GM10847 (cell line): Measurements from ENCODE around the gene KCNH2.

ENCODE experiments used
- POLR2A ChIP-seq: IDR thresholded peaks from 2 replicates; pipeline ENCODE4 v1.6.1; 2011; ENCODE audit not compliant: insufficient read length; ENCODE audit errors: extremely low read depth

Gene KCNH2

DNA sequence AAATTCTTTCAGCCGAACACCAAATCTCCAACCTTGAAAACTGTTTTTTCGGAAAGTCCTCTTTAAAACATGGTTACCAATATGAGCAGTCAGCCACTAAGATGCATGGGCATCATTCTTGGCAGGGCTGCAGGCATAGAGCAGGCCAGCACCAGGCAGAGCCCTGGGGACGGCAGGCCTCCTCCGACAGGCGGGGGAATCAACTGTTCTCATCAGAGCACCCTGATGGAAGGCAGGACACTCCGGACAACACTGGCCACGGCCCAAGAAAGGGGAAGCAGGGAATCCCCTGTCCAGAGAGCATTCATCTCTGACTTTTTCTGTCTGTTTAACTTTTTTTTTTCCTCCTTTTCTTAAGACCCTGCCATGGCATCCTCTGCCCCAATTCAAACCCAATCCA, 11.3 kb upstream of the KCNH2 start:
- TF ChIP-seq POLR2A, result no peak

DNA sequence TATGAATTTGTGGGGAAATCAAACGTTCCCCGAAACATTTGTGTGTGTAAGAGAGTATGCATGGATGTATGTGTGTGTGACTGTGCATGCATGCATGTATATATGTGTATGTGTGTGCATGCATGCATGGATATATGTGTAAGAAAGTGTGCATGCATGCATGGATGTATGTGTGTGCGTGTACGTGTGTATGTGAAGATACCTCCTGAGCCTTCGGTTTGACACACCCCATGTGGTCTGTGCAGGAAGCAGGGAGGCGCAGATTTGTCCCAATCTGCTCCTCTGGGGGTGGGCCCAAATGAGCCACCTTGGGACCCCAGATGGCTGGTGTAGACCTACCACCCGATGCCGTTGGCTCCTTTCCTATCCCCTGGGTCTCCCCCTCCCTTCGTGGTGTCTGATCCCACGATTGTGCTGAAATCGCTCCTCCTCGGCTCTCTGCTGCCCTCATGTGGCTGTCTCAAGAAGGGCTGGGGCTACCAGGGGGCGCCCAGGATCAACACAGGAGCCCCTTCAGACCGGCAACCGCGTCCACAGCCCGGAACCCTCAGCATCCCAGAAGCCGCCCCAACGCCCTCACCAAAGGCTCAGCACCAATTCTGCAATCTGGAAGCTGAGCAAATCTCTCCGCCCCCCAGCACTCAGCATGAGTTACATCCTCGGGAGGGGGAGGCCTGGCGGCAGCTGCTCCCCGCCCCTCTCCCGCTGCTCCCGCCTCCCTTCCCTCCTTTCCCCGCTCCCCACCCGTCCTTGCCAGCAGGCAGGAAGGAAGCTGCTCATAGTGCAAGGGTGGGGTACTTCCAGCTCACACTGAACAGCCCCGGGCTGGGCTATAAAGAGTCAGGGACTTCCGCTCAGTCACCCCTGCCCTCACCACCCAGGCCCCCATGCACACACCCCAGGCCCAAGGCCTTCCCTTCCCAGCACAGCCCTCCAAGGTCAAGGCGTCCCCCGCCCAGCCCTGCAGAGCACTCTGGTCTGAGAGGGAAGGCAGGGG, 10.4 kb upstream of the KCNH2 start:
- no peak for TF ChIP-seq POLR2A

DNA sequence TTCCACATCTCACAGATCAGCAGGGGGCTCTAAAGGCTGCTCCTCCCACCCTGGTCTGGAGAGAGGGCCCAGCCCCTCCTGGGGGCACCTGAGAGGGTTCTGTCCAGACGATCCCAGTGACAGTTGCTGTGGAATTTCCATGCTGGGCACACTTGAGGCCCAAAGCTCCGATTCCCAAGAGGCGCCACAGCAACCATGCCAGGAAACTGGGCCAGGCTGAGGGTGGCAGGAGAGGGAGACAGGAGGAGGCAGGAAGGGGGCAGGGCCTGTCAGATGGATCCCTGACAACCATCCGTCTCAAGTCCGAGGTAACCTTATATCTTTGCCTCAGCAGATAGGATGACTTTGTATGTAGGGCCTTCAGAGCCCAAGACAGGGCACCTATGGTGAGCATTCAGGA, 8.4 kb upstream of the KCNH2 start:
- no peak for TF ChIP-seq POLR2A

DNA sequence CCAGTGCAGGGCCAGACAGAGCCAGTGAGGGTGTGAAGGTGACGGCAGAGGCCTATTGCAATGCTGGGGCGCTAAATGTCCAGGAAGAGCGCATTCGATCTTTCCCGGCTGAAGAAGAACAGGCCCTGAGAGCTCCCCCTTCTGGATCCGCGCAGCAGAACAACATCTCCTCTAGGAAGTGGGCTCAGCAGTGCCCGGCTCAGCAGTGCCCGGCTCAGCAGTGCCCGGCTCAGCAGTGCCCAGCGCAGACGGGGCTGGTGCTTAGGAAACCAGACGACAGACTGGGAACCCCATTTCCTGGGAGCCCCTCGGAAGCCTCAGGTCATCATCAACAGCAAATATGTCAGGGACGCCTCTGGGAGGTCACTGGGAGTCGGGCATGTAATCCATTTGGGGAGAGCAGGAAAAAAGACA, 8.0 kb upstream of the KCNH2 start:
- TF ChIP-seq POLR2A, result no peak

DNA sequence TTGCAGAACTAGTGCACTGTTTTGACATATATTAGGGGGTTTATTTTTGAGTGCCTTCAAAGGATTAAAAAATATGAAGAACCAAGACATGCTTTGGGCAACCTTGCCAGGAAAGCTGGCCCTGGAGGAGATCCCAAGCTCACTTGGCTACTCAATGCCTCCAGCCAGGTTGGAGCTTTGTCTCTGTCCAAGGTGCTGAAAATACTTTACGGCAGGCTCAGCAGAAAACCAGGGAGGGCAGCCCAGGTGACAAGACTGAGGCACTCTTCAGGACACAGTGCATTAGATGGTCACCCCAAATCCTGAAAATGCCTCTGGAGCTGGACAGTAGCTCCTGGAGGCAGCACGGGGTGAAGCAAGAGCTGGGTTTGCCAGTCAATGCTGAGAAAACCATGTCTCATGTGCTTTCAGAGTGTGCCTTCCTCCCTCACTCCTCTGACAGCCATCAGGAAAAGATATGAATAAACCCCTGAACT, 5.8 kb upstream of the KCNH2 start:
- no peak for TF ChIP-seq POLR2A

DNA sequence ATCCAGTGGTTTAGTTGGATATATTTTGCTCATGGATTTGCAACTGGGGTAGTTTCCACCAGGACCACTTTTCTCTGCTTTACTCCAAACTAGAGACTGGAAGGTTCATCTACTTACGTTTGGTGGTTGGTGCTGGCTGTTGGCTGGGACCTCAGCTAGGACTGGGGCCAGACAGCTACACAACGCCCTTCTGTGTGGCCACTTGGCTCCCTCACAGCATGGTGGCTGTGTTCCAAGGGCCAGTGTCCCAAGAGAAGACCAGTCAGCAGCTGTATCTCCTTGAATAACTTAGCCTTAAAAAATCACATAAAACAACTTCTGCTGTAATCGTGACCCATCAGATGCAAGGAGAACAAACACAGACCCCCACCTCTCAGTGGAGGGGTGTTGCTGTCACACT, 4.2 kb upstream of the KCNH2 start:
- no peak for TF ChIP-seq POLR2A

DNA sequence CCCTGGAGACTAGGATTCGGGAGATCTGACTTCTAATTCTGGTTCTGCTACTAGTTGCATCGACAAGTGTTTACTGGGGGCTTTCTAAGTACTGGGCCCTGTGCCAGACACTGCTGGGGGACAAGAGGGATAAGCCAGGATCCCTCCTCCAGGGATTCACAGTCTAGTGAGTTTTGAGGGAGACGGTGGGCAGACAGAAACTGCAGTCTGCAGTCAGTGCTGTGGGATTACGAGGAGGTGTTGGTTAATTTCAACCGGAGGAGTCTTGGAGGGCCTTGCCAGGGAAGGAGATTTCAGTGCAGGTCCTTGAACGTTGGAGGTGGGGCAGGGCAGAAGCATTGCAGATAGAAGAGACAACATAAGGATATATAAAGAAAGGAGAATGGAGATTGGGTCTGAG, 3.5 kb upstream of the KCNH2 start:
- no peak for TF ChIP-seq POLR2A

DNA sequence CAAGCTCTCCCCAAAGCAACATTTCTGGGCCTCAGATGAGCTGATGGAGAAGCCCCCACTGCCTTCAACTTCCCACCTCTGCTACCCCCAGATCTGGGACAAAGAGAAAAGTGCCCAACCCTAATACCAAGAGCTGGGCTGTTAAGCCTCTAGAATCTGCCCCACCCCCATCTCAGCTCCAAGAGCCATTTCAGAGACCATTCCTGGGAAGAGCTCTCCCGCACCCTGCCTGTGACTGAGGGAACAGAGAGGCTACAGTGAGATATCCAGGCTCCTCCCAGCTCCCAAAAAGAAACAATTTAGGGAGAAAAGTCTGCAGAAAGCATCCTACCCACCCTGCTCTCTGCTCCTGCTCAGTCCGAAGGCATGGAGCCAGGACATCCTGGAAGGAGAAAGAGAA, 2.5 kb upstream of the KCNH2 start:
- no peak for TF ChIP-seq POLR2A

DNA sequence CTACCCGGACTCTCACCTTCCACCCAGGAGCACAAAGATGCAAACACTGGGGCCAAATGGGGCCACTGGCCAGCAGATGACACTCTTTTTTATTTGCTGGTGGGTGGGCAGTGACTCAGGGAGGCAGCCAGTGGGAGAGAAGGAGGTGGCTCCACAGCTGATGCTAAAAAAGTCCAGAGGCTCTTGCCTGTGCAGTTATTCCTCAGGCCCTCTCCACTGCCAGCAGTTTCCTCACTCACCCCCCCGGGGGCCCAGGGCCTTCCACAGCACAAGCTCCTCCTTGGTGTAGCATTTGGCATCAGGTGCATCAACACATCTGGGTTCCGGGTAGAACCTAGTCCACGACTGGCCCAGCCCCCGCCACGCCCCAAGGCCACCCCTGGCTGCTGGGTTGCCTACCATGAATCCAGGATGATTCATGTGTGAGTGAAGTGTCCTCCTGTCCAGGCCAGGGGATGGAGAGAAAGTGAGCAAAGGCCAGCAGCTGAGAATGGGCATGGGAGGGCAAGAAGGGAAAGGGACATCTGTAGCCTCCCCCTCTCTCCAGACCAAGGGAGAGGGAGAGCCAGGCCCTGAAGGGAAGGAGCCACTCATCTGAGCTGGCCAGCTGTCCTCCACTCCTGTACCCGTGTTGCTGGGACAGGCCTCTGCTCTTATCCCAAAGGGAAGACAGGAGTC, 1.7 kb upstream of the KCNH2 start:
- TF ChIP-seq POLR2A, result no peak

DNA sequence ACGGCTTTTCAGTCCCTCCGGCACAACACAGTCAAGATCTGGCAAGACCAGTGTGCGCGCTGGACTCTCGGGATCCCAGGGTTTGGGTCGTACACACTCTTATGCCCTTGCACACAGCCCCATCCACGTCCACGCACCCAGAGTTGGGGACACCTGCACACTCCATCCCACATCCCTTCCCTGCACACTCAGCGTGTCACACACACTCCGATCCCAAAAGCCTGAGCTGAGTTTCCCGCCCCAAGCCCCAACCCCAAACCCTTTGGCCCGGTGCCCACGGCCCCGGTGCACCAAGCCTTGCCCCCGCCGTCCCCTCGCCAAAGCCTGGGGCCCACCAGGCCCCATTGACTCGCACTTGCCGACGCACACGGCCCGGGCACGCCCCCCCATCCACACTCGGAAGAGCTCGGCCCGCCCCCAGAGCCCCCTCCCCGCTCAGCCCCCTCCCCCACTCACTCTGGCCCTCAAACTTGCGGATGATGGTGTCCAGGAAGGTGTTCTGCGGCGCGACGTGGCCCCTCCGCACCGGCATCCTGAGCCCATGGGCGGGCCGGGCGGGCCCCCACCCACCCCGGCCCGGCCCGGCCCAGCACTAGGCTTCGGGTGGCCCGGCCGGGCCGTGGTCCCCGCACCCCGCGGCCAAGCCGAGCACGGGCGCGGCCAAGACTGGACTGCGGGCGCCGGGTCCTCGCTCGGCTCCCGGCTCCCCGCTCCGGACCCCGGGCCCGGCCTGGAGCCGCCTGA, 567 bp downstream of the KCNH2 start:
- no peak for TF ChIP-seq POLR2A

DNA sequence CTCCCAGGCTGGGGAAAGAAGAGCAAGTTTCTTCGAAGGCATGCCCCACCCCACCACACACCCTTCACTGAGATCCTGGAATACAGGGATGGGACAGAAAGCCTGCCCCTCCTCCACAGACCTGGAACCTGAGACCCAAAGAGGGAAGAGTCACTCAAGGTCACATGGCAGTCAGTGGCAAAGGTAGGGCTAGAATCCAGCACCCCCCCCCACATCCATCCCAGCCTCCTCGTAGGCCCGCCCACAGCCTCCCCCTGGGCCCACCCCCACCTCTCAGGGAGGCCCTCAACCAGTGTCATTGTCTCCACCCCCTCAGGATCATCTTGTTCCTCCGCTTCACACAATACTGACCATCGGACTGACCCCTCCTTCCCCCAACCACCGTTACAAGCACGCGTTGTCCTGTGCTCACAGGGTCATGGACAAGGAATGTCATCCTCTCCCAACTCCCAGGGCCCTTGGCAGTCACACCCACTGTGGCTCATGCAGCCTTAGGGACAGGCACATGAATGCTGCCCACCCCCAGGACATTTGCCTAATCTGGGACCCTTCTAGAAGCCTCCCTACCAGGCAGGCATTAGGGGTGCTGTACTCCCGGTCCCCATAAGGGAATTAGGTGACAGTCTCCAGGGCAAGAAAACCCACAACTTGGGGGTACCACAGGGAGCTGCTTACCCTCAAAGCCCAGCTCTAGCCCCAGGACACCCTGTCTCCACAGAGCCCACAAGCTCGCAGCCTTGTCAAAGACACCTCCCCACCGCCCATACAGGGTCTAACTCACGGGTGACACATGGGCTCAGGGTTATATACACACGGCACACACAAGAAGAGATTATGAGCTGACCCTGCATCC, 1.4 kb downstream of the KCNH2 start:
- no peak for TF ChIP-seq POLR2A

DNA sequence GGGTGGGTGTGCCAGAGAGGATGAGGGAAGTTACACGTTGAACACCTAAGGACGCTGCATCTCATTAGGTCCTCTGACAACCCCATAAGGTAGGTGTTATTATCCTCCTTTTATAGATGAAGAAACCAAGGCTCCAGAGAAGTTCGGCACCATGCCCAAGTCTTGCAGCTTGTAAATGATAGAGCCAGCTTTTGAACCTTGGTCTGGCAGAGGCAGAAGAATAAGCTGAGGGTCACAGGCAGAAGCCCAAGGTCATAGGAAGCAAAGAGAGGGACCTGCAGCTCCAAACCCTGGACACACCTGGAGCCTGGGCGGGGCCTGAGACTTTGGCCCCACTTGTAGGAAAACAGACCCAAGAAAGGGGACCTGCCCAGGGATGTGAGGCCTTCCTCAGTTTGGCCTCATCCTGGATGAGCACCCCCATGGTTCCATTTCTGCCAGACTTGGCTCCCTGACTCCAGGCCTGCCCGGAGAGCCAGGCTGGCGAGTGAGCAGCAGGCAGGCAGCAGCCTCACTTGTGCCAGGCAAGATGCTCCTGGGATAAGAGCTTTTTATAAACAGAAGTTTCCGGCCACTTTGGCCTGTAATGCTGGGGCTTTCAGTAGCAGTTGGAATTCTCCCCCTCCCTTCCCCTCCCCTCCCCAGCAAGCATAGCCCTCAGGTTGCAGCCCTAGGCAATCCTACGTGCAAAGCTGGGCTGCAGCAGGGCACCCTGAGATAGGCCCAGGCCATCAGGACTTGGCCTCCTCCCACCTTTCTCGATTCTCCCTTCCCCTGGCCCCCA, 2.4 kb downstream of the KCNH2 start:
- no peak for TF ChIP-seq POLR2A

DNA sequence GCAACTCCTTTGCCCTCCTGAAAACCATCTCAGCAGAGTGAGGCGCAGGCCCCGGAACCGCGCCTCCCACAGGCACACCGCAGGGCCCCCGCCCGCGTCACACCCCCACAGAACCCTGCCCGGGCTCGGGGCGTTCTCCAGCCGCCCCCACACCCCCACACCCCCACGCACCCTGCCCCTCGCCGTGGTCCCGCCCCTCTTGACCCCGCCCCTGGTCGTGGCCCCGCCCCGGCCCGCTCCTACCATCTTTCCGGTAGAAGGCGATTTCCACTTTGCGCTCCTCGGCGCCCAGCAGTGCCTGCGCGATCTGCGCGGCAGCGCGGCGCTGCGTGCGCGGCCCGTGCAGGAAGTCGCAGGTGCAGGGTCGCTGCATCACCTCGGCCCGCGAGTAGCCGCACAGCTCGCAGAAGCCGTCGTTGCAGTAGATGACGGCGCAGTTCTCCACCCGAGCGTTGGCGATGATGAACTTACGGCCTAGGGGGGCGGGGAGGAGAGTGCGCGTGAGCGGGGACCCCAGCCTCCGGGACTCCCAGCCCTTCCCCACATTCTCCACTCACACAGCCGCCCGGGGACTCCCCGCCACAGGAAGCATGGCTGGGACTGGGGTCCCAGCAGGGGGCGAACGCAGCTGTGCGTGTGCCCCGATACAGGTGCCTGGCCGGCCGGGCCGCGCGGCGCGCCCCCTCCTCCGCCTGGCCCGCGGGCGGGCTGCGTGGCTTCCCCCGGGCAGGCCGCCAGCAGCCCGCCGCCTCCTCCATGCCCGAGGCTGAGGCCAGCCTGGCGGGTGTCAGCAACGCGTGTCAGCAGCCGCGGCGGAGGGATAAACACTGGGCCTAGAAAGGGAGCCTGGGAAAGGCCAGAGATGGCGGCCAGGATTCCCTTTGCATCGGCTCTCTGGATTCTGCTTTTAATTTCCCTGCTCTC, 3.4 kb downstream of the KCNH2 start:
- peak; percentile 48 for TF ChIP-seq POLR2A
